NB4 (cell line): ENCODE data around the gene TRAPPC6A.

Source experiments
- DNase-seq: peaks from one replicate; pipeline ENCODE4 v3.0.0; 2010; ENCODE audit warnings: low read depth
- H3K4me3 ChIP-seq: one replicate; pipeline ENCODE4 v1.5.1; 2011; ENCODE audit warnings: mild to moderate bottlenecking, low read depth, low read length, moderate library complexity
- MAX ChIP-seq: IDR thresholded peaks from 2 replicates; pipeline ENCODE4 v1.6.1; 2011; ENCODE audit warnings: low read depth, low read length
- MYC ChIP-seq: IDR thresholded peaks from 2 replicates; pipeline ENCODE4 v1.6.1; 2011; ENCODE audit warnings: low read depth, low read length
- POLR2A ChIP-seq: IDR thresholded peaks from 2 replicates; pipeline ENCODE4 v1.6.1; 2011; ENCODE audit warnings: mild to moderate bottlenecking; ENCODE audit not compliant: insufficient read length; ENCODE audit errors: extremely low read depth
- TF ChIP-seq, protein P1 (sequence below): IDR thresholded peaks from one replicate; pipeline ENCODE4 v1.5.1; 2012; ENCODE audit warnings: low read depth, low read length

The TRAPPC6A gene

DNA sequence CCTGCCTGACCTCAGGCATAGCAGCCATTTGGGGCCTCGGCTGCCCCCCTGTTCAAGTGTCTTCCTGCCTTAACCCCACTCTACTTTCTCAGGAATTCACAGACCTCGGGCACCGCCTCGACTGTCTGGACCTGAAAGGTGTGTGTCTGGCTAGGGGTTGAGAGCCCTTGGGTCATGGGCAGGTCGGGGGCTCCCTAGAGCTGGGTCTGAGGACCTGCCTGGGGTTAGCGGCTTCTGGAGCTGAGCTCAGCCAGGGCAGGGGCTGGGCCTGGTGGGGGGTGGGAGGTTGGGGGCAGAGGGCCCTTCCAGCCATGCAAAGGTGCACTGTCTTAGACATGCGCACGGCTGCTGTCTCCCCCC lies 37.9 kb downstream of the TRAPPC6A start:
- TF ChIP-seq POLR2A: no peak
- no peak for TF ChIP-seq MAX
- TF ChIP-seq, protein P1, sequence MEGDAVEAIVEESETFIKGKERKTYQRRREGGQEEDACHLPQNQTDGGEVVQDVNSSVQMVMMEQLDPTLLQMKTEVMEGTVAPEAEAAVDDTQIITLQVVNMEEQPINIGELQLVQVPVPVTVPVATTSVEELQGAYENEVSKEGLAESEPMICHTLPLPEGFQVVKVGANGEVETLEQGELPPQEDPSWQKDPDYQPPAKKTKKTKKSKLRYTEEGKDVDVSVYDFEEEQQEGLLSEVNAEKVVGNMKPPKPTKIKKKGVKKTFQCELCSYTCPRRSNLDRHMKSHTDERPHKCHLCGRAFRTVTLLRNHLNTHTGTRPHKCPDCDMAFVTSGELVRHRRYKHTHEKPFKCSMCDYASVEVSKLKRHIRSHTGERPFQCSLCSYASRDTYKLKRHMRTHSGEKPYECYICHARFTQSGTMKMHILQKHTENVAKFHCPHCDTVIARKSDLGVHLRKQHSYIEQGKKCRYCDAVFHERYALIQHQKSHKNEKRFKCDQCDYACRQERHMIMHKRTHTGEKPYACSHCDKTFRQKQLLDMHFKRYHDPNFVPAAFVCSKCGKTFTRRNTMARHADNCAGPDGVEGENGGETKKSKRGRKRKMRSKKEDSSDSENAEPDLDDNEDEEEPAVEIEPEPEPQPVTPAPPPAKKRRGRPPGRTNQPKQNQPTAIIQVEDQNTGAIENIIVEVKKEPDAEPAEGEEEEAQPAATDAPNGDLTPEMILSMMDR: no peak
- no peak overlapping the region for H3K4me3 ChIP-seq
- no peak for DNase-seq

DNA sequence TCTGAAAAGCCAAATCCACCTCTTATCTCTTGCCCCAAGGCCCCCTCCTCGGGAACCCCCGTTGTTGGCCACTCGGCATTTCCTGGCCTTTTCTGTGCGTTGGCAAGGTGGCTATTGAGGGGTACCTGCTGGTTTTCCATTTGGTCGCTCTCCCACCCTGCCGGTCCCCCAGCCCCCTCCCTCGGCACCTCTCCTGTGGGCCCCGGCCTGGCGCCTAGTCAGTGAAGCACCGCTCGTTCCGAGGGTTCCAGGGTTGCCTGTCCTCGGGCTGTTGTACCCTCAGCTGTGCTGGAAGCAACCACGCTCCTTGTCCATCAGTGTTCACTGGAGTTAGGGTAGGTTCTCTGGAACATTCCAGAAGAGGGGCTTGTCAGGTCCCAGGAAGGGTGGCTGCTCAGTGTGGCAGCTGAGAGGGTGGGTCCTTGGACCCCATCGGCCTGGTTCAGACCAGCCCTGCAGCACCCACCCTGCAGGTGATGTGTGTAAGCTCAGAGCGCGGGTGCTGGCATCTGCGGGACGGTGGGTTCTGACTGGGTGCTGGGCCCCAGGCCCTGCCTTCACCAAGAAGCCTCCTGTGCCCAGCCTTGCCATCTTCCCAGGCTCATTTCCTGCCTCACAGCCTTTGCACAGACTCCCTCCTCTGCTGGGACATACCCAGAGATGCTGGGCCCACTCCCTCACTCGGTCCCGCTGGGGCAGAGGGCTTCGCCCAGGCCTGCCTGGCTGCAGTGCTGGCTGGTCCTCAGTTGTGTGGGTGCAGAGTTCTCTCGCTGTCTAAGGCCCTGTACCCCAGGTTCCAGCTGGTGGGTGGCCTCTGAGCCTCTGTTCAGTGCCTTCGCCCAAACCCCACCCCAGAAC lies 38.5 kb downstream of the TRAPPC6A start:
- DNase-seq: no peak
- TF ChIP-seq MAX: no peak
- no peak for TF ChIP-seq POLR2A
- TF ChIP-seq, protein P1: no peak
- no peak for TF ChIP-seq MYC

DNA sequence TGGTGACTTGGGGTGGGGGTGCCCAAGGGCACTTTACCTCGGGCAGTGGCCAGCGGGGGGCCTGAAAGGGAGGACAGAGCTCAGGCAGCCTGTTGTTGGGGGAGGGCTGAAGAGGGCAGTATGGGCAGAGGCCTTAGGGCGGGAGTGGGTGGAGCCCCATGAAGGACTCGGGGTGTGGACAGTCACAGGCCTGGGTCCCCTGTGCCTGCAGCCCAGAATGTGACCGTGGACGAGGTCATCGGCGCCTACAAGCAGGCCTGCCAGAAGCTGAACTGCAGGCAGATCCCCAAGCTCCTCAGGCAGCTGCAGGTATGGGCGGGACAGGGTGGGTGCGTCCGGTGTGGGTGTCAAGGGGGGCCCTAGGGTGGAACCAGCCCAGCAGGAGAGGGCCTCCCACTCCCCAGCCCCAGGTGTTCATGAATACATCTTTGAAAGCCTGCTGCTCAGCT lies 39.7 kb downstream of the TRAPPC6A start:
- TF ChIP-seq MAX (no peak), MYC (no peak), POLR2A (no peak)
- TF ChIP-seq, protein P1: no peak
- no peak for DNase-seq
- no peak overlapping the region for H3K4me3 ChIP-seq

More for the DNA sequence above, 38.5 kb downstream of the TRAPPC6A start:
- no peak overlapping the region for H3K4me3 ChIP-seq

- TF ChIP-seq POLR2A: no peak
- no peak overlapping the region for H3K4me3 ChIP-seq
- no peak for DNase-seq
Observed at GRCh38 chr19:45137179-45137761, 40.8 kb downstream of the TRAPPC6A start.

GRCh38 chr19:45136507-45137178 lies 41.4 kb downstream of the TRAPPC6A start:
- no peak for DNase-seq
- TF ChIP-seq MAX: no peak
- no peak for TF ChIP-seq MYC
- TF ChIP-seq POLR2A: no peak
- TF ChIP-seq, protein P1: no peak
- no peak overlapping the region for H3K4me3 ChIP-seq

- no peak for DNase-seq
- TF ChIP-seq, protein P1: no peak
- TF ChIP-seq MYC (no peak), MAX (no peak), POLR2A (no peak)
- no peak overlapping the region for H3K4me3 ChIP-seq
Observed at GRCh38 chr19:45135176-45135885, 42.7 kb downstream of the TRAPPC6A start.
